ENCODE results near the gene YJU2.

YJU2 gene

GRCh38 chr19:4316956-4317355 lies 70.1 kb downstream of the YJU2 start:
- no peak overlapping the region for H3K4me3 ChIP-seq (ENCODE audit: low read depth, low read length)
- no peak for DNase-seq (ENCODE audit: low read depth)
- TF ChIP-seq CTCF (IDR thresholded peaks at IDR 0.05; ENCODE audit: insufficient read depth, low read depth, low read length, missing control alignments) = no peak

DNA sequence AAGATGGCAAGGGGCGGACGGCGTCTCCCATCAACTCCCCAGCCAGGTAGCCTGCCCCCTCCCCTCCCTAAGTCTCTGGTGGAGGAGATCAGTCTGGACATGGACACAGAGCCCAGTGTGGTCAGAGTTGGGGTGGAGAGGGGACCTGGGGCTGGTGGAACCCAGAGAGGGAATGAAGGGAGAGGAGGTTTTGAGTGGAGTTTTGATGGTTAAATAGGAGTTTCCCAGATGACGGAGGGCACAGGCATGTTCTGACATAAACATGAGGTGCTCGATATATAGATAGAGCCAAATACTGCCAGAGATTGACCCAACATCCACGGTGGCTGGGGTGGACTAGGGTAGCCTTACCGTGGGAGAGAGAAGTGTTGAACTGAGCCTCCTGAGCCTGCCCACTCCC lies 71.6 kb downstream of the YJU2 start:
- no peak overlapping the region for H3K4me3 ChIP-seq (ENCODE audit: low read depth, low read length)
- no peak for DNase-seq (ENCODE audit: low read depth)
- TF ChIP-seq CTCF (IDR thresholded peaks at IDR 0.05; ENCODE audit: insufficient read depth, low read depth, low read length, missing control alignments) = no peak

Measured in GM12865 (cell line).